ENCODE measurements around the gene SCMH1.

DNA sequence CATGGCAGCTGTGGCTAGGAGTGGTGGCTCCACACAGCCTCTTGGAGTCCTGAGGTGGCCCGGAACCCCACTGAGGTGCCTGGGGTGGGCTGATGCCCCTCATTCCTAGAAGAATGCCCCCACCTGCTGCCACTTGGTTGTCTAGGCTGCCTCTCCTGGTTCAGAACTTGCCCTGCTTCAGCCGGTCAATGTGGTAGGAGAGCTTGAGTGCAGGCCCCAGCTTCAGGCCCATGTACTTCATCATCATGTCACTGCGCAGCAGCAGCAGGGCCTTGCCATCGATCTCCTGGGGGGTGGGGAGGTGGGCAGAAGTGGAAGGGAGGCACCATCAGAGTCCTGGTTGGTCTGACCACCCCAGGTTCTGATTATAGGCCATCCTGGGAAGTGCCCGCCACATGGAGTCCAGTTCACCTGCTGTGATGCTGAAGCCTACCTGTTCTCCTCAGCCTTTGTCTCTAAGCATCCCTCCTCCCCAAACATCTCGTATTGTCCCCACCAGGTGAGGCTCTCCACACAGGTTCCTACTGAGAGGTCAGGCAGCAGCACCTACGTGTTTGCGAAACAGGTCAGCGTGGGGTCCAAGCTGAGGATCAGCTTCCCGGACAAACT, 214.0 kb downstream of the SCMH1 start:
- TF ChIP-seq, protein P1, sequence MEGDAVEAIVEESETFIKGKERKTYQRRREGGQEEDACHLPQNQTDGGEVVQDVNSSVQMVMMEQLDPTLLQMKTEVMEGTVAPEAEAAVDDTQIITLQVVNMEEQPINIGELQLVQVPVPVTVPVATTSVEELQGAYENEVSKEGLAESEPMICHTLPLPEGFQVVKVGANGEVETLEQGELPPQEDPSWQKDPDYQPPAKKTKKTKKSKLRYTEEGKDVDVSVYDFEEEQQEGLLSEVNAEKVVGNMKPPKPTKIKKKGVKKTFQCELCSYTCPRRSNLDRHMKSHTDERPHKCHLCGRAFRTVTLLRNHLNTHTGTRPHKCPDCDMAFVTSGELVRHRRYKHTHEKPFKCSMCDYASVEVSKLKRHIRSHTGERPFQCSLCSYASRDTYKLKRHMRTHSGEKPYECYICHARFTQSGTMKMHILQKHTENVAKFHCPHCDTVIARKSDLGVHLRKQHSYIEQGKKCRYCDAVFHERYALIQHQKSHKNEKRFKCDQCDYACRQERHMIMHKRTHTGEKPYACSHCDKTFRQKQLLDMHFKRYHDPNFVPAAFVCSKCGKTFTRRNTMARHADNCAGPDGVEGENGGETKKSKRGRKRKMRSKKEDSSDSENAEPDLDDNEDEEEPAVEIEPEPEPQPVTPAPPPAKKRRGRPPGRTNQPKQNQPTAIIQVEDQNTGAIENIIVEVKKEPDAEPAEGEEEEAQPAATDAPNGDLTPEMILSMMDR (IDR thresholded peaks at IDR 0.05; ENCODE audit: low read depth, low read length, poor library complexity, severe bottlenecking): no peak
- TF ChIP-seq EZH2phosphoT487 (IDR thresholded peaks at IDR 0.05; ENCODE audit: borderline replicate concordance, low read length): no peak
